ENCODE measurements around the gene KBTBD8.

Gene KBTBD8, protein sequence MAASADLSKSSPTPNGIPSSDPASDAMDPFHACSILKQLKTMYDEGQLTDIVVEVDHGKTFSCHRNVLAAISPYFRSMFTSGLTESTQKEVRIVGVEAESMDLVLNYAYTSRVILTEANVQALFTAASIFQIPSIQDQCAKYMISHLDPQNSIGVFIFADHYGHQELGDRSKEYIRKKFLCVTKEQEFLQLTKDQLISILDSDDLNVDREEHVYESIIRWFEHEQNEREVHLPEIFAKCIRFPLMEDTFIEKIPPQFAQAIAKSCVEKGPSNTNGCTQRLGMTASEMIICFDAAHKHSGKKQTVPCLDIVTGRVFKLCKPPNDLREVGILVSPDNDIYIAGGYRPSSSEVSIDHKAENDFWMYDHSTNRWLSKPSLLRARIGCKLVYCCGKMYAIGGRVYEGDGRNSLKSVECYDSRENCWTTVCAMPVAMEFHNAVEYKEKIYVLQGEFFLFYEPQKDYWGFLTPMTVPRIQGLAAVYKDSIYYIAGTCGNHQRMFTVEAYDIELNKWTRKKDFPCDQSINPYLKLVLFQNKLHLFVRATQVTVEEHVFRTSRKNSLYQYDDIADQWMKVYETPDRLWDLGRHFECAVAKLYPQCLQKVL

DNA sequence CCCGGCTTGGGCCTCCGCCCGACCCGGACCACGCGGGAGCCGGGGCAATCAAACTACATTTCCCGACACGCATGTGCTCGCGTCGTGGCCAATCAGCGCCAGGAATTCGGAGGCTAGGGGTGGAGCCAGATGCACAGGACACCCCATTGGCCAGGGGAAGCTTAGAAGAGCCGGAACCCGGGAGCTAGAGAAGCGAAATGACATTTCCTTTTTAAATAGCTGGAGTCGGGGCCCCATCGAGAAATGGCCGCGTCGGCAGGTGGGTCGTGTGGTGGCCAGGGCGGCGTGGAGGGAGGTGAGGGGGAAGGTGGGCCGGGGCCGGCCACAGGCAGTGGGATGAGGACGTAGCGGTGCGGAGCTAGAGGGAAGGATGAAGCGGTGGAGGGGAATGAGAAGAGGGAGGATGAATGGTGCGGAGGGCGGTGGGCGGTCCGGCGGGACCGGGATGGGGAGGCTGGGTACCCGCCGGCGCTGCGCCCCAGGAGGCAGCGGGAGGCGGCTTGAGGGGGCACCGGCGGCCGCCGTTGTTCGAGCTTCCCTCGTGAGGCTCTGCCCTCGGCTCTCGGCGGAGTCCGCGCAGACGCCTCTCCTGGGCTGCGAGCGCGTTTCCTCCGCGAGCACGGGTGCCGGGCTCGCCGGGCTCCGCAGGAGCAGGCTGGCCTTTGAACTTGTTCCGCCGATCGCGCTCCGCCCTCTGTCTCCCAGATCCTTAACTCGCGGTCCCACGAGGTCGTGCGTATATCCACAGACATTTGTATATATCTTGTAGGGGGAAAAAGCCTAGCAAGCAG, at the start of gene KBTBD8:
KBTBD8 (plus strand) TSS at position 195 of the 791 bp plus-strand sequence; CDS start at position 244, 49 bp downstream.
- peak; percentile 93 to 97 (median 94) for DNase-seq (ENCODE audit: low read depth in 3 of 3)

DNA sequence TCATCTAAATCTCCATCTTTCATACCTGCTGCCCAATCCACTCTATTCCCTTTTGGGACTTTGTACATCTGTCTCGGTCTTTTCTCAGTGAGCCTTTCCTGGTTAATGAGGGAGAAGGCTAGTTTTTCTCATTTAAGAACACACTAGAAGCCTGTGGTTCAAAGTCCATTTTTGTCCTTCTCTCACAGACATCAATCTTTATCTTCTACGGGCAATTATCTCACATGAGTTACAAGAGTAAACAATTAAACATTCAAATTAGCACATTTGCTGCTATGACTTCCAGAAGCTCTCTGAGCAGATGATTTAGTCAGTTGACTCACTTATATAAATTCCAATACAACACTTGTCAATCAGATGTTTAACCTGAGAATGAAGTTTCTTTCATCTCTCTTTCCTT, 49.3 kb upstream of the KBTBD8 start:
- DNase-seq (ENCODE audit: low read depth in 3 of 3): no peak

DNA sequence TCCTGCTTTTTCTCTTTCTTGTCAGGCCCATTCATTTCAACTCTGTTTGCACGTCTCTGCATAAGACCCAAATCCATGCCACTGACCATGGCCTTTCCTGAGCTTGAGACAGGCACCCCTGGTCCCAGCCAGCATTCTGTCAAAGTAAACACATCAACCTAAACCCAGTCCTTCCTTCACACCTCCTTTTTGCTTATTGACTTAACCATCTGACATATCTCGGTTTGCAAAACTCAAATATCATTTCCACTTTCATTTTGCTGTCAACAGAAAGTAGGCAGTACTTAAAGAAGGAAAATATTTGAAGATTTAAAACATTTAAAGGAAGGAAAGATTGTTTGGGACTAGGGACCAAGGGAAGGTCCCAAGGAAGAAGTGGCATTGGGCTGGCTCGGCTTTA, 48.2 kb upstream of the KBTBD8 start:
- no peak for DNase-seq (ENCODE audit: low read depth in 3 of 3)

DNA sequence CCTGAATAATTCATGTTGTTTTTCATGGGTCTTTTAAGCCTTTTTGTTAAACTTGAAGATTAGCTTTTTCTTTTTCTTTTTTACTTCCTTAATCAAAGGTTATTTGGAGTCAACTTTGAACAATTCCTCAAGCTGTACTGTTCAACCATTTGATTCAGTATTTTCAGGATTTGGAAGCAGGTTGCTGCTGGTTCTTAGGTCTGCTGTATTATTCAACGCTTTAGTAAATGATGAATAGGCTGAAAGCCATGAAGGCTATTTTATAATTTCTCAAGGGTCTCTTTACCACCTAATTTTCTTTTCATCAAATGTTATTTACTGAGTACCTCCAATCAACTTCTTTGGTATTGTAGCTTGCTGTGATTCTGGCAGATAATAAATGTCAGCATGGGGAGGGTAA, 45.8 kb upstream of the KBTBD8 start:
- no peak for DNase-seq (ENCODE audit: low read depth in 3 of 3)

DNA sequence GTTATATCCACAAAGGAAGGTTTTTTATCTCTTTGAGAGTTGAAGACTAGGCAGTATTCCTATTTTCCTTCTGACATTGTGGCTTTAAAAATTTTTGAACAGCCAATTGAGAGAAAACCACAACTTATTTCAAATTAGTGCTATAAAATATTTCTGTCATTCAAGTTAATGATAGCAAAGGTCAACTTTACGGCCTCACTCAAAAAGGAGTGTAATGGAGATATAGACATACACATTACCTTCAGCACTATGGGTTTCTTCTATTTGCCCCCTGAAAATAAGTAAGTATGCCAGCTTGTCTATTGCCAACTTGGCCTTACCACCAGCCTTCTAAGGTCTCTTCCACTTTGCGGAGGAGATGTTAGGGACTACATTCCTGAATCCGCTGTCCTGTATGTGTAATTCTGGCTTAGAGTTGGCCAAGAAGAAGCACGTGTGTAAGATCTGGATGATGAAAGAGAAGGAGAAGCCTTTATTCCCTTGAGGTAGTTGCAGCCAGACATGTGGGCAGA, 44.1 kb upstream of the KBTBD8 start:
- no peak for DNase-seq (ENCODE audit: low read depth in 3 of 3)

DNA sequence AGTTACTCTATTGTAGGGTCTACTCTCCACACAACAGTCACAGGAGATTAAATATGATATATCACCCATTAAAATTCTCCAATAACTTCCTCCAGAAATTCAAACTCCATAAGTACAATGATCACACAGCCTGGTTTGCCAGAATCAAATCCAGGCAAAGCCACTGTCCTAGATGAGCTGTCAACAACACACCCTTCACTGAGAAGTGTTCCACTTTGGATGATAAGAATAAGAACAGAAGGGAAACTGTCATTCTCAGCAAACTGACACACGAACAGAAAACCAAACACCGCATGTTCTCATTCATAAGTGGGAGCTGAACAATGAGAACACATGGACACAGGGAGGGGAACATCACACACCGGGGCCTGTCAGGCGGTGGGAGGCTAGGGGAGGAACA, 41.4 kb upstream of the KBTBD8 start:
- no peak for DNase-seq (ENCODE audit: low read depth in 3 of 3)

DNA sequence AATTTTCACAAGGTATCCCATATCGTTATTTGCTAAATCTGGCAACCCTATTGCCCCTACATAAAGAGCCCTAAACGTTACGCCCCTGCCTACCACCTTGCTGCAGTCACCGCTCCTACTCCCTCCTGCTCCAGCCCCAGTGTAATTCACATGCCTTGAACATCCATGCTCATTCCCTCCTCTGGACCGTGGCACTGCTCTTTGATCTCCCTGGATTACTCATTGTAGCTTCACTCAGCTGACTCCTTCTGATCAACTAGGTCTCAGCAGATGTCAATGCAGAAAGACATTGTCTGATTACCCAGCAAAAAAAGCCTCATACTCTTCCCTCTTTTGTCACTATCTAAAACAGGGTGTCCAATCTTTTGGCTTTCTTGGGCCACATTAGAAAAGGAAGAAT, 40.7 kb upstream of the KBTBD8 start:
- no peak for DNase-seq (ENCODE audit: low read depth in 3 of 3)

DNA sequence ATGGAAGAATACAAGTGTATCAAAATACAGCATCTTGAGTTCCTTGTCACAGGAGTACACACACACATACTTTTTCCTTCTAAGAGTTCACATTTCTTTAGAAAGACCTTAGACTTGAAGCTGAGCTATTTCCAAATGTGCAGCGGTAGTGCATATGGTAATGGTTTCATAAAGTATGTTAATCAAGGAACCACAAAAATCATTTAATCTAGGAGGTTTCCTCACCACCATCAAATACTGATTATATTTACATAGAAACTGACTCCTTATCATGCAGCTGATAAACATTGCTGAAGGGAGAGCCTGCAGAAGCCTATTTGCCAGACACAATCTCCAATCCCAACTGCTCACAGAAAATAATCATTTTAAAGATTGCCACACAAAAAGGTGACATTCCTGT, 40.0 kb upstream of the KBTBD8 start:
- no peak for DNase-seq (ENCODE audit: low read depth in 3 of 3)

DNA sequence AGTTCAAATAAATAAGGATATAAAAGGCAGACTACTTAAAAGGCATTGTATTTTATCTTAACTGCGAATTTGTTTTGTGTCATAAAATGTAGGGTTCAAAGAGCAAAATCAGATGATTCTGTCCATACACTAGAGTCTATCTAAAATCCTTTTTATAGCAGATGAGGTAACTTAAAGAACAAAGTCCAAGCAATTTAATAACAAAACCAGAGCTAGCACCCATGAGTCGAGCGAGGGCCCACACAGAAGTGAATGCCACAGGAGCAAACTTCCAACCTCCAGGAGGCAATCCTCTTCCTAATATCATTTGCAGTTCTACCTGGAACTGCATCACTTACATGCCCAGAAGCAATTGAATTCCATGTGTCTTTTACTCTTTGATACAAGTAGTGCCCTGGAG, 35.4 kb upstream of the KBTBD8 start:
- DNase-seq (ENCODE audit: low read depth in 3 of 3): no peak

DNA sequence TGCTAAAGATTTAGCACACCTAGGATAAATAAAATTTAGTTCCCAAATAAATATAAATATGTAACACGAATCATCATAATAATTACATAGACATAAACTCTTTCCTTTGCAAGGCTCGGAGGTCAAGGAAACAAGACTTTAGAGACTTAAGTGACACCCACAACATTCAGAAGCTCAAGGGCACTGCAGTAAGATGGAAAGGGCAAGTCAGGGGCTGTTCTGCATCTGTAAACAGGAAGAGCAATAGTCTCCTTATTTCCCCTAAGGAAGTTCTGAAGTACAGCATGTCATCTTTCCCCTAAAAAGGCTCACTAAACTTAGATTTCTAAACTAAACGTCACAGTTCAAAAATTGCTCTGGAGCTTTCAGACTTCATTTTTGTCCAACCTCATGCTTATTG, 26.9 kb upstream of the KBTBD8 start:
- no peak for DNase-seq (ENCODE audit: low read depth in 3 of 3)

DNA sequence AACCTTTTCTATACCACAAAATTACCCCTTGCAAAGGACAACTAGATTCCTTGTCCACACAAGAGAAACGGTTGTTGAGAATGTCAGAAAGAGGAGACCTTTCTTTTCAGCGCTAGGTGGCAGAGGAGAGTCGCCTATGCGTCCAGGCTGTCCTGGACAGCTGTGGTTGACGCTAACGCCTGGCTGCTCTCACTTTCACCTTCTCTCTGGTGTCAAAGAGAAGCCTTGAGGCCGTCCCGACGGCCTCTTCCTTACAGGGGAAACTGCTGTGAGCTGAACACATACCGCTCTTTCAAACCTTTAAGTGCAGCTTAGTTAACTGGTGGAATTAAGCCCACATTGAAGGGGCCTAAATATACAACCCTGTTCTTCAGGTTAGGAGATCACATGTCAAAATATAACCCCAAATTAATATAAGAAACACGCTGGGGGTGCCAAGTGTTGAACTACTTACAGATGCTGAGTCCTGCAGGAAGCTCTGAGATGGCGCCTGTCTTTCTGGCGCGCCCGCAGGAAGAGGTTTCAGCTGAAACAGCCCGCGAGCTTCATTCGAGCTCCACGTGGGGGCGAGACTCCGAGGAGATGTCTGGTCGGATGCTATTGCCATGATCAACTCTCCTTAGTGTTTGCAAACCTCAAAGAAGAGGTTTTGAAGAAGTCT, 26.1 kb upstream of the KBTBD8 start:
- DNase-seq (ENCODE audit: low read depth in 3 of 3): peak; percentile 35 to 60 (median 38)

DNA sequence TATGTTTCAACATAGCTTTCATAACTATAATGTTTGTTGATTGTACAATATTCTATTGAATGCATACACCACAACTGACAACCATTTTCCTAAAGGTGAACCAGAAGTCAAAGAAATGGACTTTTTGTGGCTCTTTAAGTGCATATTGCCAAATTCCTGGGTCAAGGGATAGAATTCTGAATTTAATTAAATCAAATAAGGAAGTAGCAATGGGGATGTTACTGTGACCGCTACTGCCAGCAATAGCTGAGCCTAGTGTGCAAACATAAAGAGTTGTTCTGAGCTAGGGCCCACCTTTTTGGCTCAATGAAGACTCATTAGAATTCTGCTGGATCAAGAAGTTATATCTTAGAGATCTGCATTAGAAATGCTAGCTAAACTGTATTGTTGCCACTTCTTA, 17.3 kb upstream of the KBTBD8 start:
- no peak for DNase-seq (ENCODE audit: low read depth in 3 of 3)

DNA sequence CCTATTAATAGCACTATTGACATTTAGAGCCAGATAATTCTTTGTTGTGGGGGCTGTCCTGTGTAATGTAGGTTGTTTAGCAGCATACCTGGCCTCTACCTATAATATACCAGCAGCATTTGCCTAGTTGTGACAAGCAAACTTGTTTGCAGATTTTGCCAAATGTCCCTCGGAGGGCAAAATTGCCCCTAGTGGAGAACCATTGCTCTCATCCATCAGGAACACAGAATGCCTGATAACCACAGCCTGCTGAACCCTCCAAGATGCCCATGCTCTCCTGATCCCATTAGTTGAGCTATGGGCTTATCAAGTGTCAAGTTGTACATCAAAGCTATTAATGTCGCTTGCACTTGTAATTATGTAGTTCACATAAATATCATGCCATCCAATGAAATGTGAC, 15.0 kb upstream of the KBTBD8 start:
- no peak for DNase-seq (ENCODE audit: low read depth in 3 of 3)

DNA sequence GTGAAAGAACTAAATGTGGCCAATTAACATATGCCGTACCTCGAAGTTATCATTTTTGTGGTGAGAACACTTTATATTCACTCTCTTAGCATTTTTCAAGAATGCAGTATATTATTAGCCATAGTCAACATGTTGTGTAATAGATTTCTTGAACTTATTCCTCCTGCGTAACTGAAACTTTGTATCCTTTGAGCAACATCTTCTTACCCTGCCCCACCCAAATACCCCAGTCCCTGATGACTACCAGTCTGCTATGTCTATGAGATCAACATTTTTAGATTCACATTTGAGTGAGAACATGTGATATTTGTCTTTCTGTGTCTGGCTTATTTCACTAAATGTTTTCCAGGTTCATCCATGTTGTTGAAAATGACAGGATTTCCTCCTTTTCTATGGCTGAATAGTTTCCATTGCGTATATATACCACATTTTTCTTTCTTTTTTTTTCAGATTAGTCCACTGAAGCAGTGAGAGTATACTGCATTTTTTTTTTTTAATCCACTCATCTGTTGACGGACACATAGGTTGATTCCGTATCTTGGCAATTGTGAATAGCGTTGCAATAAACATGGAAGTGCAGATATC, 12.7 kb upstream of the KBTBD8 start:
- DNase-seq (ENCODE audit: low read depth in 3 of 3): no peak

DNA sequence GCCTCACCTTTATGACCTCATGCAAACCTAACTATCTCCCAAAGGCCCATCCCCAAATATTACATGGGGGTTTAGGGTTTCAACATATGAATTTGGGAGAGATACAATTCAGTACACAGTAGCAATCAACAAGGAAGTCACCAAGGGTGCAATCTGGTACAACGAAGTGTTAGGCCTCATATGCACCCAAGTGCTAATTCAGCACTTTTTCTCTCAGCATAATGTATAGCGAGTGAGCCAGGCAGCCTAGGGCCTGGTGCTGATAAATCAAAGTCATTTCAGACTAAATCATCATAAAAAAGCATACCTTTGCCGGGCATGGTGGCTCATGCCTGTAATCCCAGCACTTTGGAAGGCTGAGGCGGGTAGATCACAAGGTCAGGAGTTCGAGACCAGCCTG, 11.7 kb upstream of the KBTBD8 start:
- DNase-seq (ENCODE audit: low read depth in 3 of 3): no peak

DNA sequence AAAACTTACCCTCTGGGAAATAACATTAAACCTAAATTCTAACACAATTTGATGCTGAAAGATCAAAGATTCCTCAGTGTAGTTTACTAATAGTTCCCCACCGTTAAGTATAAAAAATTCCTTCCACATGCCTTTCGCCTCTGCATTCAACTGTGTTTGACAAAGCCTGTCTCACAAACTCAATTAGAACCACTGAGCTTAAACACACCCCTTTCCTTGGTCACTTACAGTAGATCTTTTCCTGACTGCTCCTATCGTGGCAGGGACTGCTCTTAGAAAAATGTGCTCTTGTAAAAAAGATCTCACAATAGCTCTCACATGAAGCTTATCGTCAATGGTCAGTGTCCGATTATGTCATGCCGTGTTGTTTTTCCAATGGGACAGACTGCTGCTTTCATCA, 8.9 kb upstream of the KBTBD8 start:
- no peak for DNase-seq (ENCODE audit: low read depth in 3 of 3)

DNA sequence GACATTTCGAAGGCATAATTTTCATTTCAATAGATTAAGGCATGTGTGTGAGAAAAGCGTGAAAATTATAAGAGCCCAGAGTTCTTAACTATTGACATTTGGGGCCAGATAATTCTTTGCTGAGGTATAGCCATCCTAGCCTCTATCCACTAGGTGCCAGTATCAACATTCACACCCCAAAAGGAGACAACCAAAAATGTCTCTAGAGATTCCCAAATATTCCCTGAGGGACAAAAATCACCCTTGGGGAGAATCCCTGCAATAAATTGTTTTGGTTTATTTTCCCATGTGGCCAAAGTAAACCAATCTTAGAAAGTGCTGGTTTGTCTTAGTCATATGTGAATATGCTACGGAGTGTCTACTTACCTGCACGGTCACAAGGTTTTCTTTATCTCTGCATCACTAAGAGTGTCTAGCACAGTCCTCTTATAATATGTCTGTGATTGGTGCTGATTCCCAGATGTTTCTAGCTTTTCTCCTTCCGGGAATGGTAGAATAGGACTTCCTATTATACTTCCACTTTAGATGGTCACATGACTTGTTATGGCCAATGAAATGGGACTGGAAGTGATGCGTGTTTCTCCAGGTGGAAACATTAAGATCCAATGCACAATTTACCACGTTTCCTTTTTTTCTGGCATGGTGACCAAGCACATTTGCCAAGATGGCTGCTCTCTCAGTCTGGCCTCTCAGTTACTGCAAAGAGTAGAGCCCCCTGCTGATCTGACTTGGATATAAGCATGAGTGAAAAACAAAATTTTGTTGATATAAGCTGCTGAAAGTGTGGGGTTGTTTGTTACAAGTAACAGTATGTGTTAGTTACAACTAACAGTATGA, 8.0 kb upstream of the KBTBD8 start:
- no peak for DNase-seq (ENCODE audit: low read depth in 3 of 3)

DNA sequence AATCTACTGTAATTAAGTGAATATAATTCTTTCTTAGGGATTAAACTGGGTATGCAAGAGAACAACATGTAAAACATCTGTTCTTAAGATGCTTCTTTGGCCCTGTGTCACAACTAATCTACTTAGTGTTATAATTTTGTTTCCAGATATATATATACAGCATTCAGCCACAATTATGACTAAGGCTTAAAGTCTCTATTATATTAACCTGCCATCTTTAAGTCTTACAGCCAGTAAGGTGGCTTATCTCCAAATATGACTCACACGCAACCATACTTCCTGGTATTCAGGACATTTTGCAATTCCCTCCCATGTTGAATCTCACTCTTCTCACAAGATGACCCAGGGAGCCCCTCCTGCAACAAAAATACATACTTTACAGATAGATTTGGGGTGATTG, 6.6 kb upstream of the KBTBD8 start:
- no peak for DNase-seq (ENCODE audit: low read depth in 3 of 3)

DNA sequence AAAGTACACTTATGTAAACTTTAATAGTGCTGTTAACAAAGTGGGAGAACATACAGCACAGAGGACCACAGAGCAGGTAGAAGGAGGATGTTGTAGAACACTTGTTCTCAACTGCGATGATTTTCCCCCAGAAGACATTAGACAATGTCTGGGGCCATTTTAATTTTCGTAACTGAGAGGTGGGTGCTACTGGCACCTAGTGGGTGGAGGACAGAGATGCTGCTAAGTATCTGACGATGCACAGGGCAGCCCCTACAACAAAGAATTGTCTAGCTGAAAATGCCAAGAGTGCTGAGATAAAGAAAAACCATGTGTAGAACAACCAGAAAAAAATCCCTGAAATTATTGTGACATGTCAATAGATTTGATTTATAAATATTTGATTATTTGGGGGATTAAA, 5.0 kb upstream of the KBTBD8 start:
- DNase-seq (ENCODE audit: low read depth in 3 of 3): no peak

DNA sequence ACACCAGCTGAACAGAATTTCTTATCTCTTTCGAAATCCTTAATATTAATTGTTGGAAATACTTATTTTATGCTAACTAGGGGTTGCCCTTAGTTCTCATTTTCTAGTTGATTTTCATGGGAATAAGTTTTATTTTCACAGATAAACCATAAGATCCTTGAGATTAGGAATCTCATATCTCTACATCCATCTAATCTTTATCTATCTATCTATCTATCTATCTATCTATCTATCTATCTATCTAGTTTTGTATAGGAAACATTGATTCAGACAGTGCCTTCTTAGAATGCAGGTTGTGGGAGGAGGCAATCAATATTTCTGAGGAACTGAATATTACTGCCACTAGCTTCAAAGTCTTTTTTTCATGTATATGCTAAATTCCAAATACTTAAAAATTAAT, 3.5 kb upstream of the KBTBD8 start:
- DNase-seq (ENCODE audit: low read depth in 3 of 3): no peak

DNA sequence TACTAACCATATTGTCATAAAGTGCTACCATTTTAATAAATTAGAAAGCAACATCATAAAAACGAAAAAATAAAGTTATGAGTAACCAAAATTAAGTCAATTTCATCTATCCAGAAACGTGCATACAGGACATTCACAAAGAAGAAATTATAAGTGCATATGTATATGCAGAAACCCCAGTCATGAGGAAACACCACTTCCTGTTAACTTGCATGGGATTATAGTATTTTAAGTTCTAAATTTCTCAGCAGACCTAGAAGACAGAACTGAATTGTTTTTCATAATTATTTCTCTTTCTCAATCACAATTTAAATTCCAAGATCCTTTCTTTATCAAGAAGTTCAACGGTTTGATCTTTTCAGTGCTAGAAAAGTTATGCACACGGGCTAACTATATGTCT, 1.4 kb upstream of the KBTBD8 start:
- no peak for DNase-seq (ENCODE audit: low read depth in 3 of 3)

Data from stimulated activated CD4-positive, alpha-beta T cell treated with anti-CD3 and anti-CD28 coated beads, TNF-alpha, amount 100 ng/mL, for 48 hours (primary cell).